Osteoblast (primary cell): ENCODE results near the gene MTURN. TPM values are rescaled to one million over a fixed set of nuclear protein-coding genes. Genes with fewer than 3 reads are reported as not detected.

Experiments
- DNase-seq: peaks from one replicate; pipeline ENCODE4 v3.0.0; 2011; ENCODE audit warnings: low spot score, mixed read lengths; ENCODE audit not compliant: insufficient read length; ENCODE audit errors: missing footprints
- H2AFZ ChIP-seq: 2 replicates; pipeline ENCODE4 v1.6.0; 2011; ENCODE audit warnings: mild to moderate bottlenecking, low read length
- H3K27ac ChIP-seq: 2 replicates; pipeline ENCODE4 v1.5.1; 2011; ENCODE audit warnings: mild to moderate bottlenecking, low read depth, low read length, moderate library complexity
- H3K27me3 ChIP-seq: 2 replicates; pipeline ENCODE4 v1.6.0; 2012; ENCODE audit warnings: mild to moderate bottlenecking, control low read depth, inconsistent platforms, low read length, moderate library complexity; ENCODE audit not compliant: insufficient read depth
- H3K36me3 ChIP-seq: 2 replicates; pipeline ENCODE4 v1.5.1; 2011; ENCODE audit warnings: mild to moderate bottlenecking, low read length, control low read depth, moderate library complexity; ENCODE audit not compliant: insufficient read depth
- H3K4me1 ChIP-seq: 2 replicates; pipeline ENCODE4 v1.5.1; 2011; ENCODE audit warnings: mild to moderate bottlenecking, low read length, control low read depth, moderate library complexity; ENCODE audit not compliant: insufficient read depth
- H3K4me2 ChIP-seq: 2 replicates; pipeline ENCODE4 v1.6.0; 2011; ENCODE audit warnings: mild to moderate bottlenecking, low read length; ENCODE audit not compliant: insufficient read depth
- H3K4me3 ChIP-seq: fragments of 200-600 bp; sonication (generic); 3 replicates; pipeline ENCODE4 v1.5.1; 2012; ENCODE audit warnings: mild to moderate bottlenecking, low read length, inconsistent platforms; ENCODE audit not compliant: insufficient read depth
- H3K79me2 ChIP-seq: 2 replicates; pipeline ENCODE4 v1.6.0; 2012; ENCODE audit warnings: mild to moderate bottlenecking, low read length, control low read depth, inconsistent platforms; ENCODE audit not compliant: insufficient read depth
- H3K9me3 ChIP-seq: 2 replicates; pipeline ENCODE4 v1.5.1; 2011; ENCODE audit warnings: low read depth, low read length, control low read depth
- H4K20me1 ChIP-seq: 2 replicates; pipeline ENCODE4 v1.6.0; 2012; ENCODE audit warnings: mild to moderate bottlenecking, low read length, control low read depth; ENCODE audit not compliant: insufficient read depth
- total RNA-seq: library from RNA; depleted of rRNA; stranded (reverse); fragments of >200 nt; gene quantifications from 2 replicates; pipeline ENCODE4 v1.2.3, GENCODE V29; 2012
- TF ChIP-seq, protein P1 (sequence below): IDR thresholded peaks from 2 replicates; pipeline ENCODE4 v1.5.1; 2011; ENCODE audit warnings: mild to moderate bottlenecking, low read depth, low read length, moderate library complexity; ENCODE audit errors: extremely low read depth

Gene MTURN
- total RNA-seq, 1 donor, result 31.1 TPM

- no peak for DNase-seq
- TF ChIP-seq, protein P1, sequence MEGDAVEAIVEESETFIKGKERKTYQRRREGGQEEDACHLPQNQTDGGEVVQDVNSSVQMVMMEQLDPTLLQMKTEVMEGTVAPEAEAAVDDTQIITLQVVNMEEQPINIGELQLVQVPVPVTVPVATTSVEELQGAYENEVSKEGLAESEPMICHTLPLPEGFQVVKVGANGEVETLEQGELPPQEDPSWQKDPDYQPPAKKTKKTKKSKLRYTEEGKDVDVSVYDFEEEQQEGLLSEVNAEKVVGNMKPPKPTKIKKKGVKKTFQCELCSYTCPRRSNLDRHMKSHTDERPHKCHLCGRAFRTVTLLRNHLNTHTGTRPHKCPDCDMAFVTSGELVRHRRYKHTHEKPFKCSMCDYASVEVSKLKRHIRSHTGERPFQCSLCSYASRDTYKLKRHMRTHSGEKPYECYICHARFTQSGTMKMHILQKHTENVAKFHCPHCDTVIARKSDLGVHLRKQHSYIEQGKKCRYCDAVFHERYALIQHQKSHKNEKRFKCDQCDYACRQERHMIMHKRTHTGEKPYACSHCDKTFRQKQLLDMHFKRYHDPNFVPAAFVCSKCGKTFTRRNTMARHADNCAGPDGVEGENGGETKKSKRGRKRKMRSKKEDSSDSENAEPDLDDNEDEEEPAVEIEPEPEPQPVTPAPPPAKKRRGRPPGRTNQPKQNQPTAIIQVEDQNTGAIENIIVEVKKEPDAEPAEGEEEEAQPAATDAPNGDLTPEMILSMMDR, result no peak
- no peaks in the 10 kb centered on the region for H3K9me3 ChIP-seq
- H2AFZ ChIP-seq, result no peak overlapping the region
- no peaks in the 10 kb centered on the region for H3K79me2 ChIP-seq
- no peak overlapping the region for H3K4me2 ChIP-seq
- H4K20me1 ChIP-seq, result no peaks in the 10 kb centered on the region
- H3K27me3 ChIP-seq, result no peaks in the 10 kb centered on the region
- no peak overlapping the region for H3K4me3 ChIP-seq
- no peaks in the 10 kb centered on the region for H3K36me3 ChIP-seq
- peaks cover 32% of the 10 kb centered on the region for H3K4me1 ChIP-seq
- no peak overlapping the region for H3K27ac ChIP-seq
These were observed 25.5 kb downstream of the MTURN start for GRCh38 chr7:30160329-30160728.

DNA sequence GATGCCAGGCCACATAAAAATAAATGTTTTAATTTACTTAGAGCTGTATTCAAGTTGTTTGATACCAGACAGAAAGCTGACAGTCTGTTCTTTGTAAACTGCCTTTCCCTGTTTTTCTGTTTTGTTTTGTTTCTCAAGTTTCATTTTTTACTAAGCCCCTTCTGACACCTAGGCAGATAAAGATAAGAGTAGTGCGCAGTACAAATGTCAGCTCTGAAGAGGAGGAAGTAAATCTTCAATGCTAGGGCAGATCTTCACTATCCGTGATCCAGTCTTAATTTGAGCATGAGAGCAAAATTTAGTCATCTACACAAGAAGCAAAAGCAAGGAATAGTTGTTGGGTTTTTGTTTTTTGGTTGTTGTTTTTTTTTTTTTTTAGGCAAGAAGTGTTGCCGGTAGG, 27.3 kb downstream of the MTURN start:
- no peak overlapping the region for H3K4me3 ChIP-seq

GRCh38 chr7:30162622-30163124, 27.9 kb downstream of the MTURN start:
- Histone ChIP-seq H3K4me3 (peak overlapping the region; percentile 62), H4K20me1 (no peaks in the 10 kb centered on the region), H3K9me3 (no peaks in the 10 kb centered on the region), H3K36me3 (no peaks in the 10 kb centered on the region), H3K27ac (peak overlapping the region; percentile 81), H3K4me2 (peak overlapping the region; percentile 85), H3K27me3 (no peaks in the 10 kb centered on the region), H3K79me2 (no peaks in the 10 kb centered on the region), H3K4me1 (peaks cover 32% of the 10 kb centered on the region), H2AFZ (peak overlapping the region; percentile 69)
- TF ChIP-seq, protein P1, result no peak
- DNase-seq, result no peak

More for the DNA sequence above, 27.3 kb downstream of the MTURN start:
- TF ChIP-seq, protein P1, result no peak
- no peaks in the 10 kb centered on the region for H4K20me1 ChIP-seq
- no peak for DNase-seq
- peak overlapping the region; percentile 85 for H3K4me2 ChIP-seq
- H3K36me3 ChIP-seq, result no peaks in the 10 kb centered on the region
- peak overlapping the region; percentile 81 for H3K27ac ChIP-seq
- no peaks in the 10 kb centered on the region for H3K27me3 ChIP-seq
- peaks cover 32% of the 10 kb centered on the region for H3K4me1 ChIP-seq
- no peaks in the 10 kb centered on the region for H3K9me3 ChIP-seq
- no peaks in the 10 kb centered on the region for H3K79me2 ChIP-seq
- H2AFZ ChIP-seq, result peak overlapping the region; percentile 69

DNA sequence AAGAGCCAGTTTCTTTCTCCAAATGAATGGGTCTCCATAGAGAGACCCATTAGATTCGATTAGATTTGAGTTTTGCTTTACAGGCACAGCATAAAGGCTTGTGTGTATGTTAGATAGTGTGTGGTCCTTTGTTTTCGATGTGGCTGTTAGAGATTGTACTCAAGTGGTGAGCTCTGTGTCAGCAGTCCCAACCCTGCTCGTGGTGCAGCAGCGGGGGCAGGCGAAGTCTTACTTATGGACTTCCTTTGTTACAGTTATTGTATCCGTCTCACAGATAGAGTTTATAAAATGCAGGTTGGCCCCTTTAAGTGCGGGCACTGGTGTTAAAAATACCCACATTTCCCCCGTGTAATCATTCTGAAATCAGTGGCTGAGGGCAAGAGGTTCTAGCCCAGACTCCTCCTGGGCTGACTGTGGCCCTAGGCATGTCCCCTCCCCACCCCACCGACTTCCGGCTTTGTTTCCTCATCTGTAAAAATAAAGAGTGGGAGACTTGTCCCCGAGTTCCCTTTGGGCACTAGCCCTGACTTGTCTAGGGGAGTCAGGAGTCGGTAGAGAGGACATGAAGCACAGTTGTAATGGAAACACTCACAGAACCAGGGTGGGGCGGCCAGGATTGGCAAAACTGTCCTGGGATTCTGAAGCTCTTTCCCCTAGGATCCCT, 28.6 kb downstream of the MTURN start:
- no peaks in the 10 kb centered on the region for H3K27me3 ChIP-seq
- H3K4me2 ChIP-seq, result peak overlapping the region; percentile 85
- DNase-seq, result no peak
- peaks cover 32% of the 10 kb centered on the region for H3K4me1 ChIP-seq
- H3K36me3 ChIP-seq, result no peaks in the 10 kb centered on the region
- H3K27ac ChIP-seq, result peak overlapping the region; percentile 81
- no peaks in the 10 kb centered on the region for H3K9me3 ChIP-seq
- H4K20me1 ChIP-seq, result no peaks in the 10 kb centered on the region
- H3K79me2 ChIP-seq, result no peaks in the 10 kb centered on the region
- peak overlapping the region; percentile 69 for H2AFZ ChIP-seq
- H3K4me3 ChIP-seq, result peak overlapping the region; percentile 62
- TF ChIP-seq, protein P1, result no peak
